GM21447 (cell line): ENCODE data around the gene BAZ2B.

Source experiments
- ATAC-seq: cut with Tn5 transposase; IDR thresholded peaks from one replicate; pipeline ENCODE4 v1.9.1; 2021; ENCODE audit not compliant: unreplicated experiment

The BAZ2B gene

DNA sequence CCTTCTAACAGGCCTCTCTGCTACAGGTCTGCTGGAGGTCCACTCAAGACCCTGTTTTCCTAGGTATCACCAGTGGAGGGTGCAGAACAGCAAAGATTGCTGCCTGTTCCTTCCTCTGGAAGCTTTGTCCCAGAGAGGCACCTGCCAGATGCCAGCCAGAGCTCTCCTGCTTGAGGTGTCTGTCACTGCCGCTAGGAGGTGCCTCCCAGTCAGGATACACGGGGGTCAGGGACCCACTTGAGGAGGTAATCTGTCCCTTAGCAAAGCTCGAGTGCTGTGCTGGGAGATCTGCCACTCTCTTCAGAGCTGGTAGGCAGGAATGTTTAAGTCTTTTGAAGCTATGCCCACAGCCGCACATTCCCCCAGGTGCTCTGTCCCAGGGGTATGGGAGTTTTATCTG is 140.6 kb downstream of the BAZ2B start:
- no peak for ATAC-seq

DNA sequence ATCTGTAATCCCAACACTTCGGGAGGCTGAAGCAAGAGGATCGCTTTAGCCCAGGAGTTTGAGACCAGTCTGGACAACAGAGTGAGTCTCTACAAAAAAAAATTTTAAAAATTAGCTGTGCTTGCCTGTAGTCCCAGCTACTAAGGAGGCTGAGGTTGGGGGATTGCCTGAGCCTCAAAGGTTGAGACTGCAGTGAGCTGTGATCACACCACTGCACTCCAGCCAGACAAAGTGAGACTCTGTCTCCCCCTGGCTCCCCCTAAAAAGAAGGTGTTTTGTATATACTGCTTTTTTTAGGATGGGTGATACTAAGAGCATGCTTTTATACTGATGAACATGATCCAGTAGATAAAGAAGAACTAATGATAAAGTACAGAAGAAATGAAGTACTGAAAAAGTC is 145.0 kb downstream of the BAZ2B start:
- ATAC-seq: no peak

DNA sequence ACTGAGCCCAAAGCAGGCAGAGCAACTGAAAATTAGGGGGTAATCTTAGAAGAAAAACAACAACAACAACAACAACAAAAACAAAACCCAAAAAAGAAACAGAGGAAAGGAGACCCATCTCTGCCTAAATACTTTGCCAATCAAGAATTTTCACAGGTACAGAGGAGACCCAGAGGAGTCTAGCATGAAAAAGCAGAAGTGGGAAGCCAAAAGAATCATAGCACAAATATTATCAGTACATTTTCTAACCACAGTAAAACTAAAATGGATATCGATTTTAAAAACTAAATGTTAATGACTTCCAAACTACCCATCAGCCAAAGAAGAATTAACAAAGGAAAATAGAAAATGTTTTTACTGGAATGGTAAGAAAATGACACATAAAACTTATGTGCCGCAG is 148.1 kb downstream of the BAZ2B start:
- ATAC-seq: no peak

DNA sequence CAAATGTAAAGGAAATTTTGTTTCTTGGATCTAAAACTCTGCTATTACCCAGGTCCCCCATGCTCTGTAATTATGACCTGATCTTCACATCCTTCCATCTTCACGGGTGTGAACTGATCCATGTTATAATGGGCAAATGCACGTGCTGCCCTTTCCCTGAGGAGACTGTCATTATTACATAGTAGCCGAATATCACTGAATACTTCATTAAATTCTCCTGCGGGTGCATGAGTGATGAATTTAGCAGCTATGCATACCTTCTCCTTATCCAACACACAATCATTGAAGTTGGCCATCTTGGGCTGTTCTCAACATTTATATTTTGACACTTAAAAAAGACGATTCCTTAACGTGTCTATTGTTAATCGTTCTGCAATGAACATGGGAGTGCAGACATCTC is 153.4 kb downstream of the BAZ2B start:
- ATAC-seq: no peak

DNA sequence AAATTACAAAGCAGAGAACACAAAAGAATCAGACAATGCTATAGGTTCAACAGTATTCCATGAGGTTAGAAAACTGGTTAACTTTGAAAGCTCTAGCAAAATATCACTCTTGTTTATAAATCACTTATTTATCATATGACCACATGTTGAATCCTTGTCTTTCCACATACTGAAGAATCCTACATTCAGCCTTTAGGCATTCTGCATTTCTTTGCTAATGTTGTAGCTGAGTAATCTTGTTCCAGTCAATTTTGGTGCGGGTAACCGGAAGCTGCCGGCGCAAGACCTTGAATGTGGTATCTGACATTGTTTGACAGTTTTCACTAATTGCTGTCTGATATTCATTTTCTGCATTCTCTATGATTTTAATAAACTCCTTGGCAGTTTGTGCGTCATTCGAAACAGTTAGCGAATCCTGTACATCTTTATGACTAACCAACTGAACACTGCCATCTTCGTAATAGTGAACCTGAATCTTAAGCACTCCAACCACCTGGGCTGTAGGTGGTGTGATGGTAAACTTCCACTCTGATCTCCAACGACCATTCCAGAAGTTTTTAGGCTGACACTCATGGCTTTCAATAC is 154.1 kb downstream of the BAZ2B start:
- no peak for ATAC-seq

DNA sequence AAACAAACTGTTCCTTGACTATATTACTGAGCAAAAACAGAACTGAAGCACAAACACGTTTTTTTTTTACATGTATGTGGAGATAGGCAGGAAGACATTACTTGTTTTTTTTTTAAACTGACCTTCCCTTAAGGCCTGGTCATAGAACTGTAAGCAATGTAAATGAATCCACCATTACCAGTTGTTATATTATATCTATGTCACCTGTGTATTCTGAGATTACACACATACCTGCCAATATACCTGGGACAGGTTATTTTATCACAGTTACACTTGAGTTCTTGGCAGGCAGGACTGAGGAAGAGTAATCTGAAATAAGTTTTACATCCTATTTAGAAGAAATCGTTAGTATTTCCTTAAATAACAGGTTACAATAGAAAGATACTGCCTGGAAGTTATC is 155.3 kb downstream of the BAZ2B start:
- no peak for ATAC-seq

DNA sequence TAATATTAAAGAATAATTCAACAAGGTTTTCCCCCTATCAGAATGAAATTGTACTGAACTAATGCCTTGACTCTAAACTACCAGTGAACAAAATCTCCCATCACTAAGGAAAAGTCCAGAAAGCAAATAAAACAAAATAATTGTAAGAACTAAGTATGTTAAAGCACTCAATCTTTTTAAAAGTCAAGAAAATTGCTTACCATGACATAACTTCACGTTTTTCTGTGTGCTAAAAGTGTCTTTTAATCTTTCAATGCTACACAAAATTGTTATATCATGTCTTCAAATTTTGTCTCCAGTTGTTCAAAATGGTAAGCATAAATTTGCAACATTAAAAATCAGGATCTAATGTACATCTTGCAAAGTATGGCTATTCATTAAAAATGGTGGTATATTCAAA is 156.1 kb downstream of the BAZ2B start:
- no peak for ATAC-seq

DNA sequence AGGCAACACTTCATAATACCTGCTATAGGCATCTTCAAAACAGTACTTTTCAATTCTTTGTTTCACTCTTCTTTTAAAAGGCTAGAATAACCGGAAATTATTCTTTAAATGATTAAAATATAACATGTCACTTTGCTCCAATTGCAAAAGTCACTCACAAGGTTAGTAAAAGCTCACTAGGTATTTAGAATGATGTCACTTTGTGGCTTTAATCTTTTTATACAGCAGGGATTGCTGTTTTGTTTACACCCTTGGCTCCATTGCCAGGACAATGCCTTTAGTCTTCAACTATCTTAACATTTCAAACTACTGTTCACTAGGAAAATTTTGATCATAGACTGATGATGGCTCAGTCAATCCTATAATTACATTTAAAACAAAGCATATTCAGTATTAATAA is 157.1 kb downstream of the BAZ2B start:
- no peak for ATAC-seq

DNA sequence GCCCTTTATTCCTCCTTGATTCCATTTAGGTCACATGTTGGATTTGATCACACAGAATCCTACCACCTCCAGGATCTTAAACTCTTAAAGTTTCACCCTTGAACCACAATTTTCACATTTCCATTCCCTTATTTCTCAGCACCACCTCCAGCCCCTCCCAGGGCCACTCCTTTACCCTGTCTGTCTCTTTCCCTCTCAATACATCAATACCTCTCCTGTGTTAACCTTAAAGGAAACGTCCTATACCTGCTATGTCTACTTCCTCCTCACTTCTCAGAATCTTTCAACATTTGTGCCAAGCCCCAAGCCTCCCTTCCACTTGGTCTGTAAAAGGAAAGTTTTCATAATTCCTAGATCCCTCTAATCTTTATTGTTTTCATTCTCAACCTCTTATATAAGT is 158.8 kb downstream of the BAZ2B start:
- no peak for ATAC-seq

DNA sequence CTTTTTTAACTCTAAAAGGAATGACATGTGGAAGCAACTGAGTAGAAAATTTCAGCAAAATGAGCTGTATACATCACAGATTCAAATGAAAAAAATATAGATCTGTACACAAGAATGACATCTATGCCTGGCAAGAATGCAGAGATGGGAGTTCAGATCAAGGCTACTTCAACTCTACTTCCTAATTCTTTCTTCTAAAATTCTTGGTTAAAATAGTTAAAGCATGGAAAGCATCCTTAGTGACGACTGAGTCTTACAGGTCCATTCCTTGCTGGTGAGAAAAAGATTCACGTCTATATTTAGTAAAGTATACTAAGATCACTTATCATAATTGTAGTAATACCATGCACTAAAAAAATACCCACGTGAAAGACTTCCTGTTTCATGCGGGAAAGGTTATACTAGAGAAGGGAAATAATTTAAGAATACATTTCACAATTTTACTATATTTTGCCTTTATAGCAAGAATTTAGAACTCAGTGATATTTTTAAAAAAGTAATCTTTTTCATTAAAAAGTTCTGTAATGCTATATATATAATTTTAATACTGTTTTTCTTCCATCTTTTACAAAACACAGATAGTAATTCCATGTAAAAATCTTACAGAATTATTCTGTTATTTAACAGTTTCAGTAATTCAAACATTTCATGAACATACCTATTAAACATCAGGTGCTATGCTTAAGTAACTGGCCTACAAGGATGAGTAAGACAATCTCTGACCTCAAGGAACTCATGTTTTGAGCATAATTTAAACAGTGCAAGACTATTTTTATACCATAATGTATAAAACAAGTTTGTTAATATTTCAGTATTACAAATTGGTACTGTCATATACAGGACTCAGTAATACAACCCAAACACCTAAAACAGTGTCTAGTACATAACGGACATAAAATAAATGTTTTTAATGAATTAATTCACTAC is 159.6 kb downstream of the BAZ2B start:
- ATAC-seq: no peak

DNA sequence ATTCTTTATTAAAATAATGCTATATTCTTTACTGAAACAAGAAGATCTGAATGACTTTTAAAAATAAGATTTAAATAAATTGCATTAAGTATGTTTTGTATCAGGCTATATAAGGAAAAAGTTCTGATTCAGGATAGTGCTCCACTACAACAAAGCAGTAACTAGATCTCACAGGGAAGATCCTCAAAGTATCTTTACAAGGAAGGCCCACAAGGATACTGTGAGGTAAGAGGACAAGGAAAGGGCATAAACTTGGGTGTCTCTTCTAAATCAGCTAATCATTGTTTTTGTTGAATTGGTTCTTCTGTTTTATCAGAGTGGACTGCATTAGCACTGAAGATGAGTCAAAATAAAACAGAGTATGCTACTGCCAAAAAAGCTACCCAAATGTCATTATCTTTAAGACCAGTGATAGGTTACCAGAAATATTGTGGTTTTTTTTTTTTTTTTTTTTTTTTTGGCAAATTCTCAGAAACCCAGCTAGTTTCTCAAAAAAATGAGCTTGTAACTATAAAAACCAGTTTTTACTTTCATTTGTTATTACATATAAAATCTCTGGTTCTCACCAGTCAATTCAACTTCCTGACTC is 160.9 kb downstream of the BAZ2B start:
- no peak for ATAC-seq

DNA sequence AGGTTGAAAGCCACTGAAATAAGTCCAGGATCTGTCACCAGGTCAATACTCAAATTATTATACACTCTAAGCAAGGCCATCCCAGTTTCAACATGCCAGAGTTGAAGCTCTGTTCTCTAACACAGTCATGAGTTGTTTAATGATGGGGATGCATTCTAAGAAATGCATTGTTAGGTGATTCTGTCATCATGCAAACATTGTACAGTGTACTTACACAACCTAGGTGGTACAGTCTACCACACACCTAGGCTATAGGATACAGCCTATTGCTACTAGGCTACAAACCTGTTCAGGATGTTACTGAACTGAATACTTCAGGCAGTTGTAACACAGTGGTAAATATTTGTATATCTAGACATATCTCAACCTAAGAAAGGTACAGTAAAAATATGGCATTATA is 162.2 kb downstream of the BAZ2B start:
- no peak for ATAC-seq

DNA sequence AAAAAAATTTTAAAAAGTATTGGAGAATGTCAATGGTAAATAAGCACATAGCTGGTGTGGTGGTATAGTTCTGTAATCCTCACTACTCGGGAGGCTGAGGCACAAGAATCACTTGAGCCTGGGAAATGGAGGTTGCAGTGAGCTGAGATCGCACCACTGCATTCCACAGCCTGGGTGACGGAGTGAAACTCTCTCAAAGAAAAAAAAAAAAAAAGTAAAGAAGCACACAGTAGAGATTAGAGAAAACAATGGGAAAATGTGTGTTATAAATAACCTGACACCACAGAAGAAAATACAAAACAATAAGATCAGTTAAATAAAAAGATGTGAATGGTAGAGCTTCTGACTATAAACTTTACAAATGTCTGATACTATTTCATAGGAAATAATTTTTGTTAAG is 166.2 kb downstream of the BAZ2B start:
- no peak for ATAC-seq

DNA sequence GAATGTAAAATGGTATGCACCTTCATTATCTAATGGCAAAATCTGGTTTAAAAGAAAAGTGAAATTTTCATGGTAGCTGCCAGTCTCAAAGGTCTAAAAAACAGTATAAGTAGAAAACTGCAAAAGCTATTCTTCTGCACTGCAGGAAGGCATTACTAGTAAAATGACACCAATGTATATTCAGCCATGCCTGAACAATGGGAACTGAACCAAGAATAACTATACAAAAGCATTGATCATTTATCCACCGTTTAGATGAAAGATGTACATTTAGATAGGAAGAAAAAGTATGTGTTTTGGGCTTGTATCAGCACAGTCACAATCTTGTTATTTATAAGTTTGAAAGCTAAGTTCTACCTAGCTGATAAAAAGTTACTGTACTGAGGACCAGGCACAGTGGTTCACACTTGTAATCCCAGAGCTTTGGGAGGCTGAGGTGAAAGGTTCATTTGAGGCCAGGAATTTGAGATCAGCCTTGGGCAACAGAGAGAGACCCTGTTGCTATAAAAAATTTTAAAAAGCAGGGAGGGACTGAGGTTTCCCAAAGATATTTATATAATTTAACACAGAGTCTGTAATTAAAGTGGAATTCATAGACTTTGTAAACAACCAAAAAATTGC is 166.7 kb downstream of the BAZ2B start:
- no peak for ATAC-seq

DNA sequence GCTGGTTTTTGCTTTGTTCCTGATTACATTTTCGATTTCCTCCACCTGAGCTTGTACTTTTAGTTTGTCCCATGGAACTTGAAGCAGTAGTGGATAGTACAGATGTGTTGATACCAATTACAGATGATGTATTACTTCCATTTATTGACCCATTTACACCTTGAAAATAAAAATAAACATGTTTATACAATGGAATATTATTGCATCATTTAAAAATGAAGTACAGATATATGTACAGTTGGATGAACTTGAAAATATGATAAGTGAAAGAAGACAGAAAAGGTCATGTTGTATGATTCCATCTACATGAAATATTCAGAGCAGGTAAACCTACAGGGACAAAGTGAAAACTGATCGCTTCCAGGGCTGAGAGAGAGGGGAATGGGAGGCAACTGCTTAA is 169.5 kb downstream of the BAZ2B start:
- no peak for ATAC-seq

DNA sequence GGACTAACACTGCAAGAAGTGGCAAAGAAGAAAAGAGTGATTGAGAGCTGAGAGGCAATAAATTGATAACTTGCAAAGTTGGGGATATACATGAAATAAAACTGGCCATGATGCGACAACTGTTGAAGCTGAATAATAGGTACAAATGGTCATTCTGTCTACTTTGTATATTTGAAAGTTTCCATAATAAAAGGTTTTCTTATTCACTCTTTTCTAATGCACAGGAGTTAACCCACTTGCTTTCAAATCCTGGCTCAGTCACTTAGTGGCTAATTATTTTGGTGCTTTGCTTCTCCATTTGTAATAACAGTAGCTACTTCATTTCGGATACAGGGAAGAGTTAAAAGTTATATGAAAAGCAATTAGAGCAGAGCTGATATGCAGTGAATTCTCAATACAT is 170.1 kb downstream of the BAZ2B start:
- no peak for ATAC-seq

DNA sequence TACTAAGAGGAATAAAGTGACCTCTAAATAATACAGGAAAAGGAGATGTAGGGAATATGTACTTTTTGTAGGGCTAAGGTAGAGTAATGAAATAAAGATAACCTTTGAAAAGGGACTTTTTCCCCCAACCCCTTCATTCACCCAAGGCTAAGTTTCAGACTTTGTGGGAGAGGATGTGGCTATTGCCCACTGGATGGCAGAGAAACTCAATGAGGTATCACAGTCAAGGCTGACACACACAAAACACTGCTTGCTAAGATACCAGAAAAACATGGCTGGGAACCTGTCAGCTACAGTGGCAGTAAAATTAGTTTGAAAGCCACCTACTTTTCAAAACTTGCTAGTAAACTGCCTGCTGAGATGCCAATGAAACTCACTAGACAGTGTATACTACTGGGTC is 171.0 kb downstream of the BAZ2B start:
- ATAC-seq: no peak

DNA sequence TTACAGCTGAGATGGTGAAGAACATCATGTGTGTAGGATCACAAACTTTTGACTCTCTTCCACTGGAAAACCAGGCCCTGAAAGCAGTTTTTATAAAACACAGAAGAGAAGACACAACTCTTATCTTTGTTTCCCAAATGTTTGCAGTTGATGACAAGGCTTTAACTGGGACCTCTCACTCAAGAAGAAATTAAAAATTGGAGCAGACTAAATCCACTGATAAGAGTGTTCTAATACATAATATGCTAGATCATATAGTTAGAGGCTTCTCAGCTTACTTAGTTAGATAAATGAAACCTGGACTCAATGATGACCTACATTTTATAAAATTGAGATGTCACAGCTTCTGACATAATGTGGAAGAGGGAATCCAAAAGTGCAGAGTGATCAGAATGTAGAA is 171.6 kb downstream of the BAZ2B start:
- ATAC-seq: no peak

DNA sequence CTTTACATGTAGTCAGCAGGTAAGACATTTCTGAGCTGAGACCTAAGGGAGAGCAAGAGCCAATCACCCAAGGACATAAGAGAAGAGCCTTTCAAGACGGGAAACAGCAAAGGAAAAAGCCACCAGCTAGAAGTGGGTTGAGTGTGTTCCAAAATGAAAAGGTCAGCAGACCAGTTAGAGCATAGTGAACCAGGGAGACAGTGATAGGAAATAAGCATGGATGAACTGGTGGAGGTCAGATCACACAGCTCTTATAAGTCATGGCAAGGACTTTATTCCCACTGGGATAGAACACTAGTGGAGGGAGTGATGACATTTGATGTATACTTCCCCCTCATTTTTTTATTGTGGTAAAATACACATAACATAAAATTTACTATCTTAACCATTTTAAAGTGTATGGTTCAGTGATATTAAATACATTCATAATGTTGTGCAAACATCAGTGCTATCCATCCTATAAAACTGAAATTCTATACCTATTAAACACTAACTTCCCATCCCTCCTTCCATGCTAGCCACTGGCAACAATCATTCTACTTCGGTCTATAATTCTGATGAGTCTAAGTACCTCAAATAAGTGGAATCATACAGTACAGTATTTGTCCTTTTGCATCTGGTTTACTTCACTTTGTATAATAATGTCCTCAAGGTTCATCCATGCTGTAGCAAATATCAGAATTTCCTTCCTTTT is 174.0 kb downstream of the BAZ2B start:
- ATAC-seq: no peak

DNA sequence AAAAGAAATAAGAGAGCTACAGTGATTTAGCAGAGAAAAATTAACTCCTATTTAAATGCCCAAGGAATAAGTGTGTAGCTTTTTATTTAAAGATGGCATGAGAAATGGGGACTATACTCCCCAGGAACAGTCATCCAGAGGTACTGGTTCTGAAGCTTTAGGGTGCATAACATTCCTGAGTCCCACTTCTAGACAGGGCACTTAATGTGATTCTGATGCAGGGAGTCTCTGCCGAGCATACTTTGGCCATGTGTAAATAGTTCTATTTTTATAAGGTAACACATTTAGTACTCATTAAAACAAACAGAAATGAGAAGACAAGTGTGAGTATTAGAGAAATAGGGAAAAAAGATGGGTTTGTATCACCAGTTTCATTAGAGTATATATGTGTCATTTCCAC is 175.2 kb downstream of the BAZ2B start:
- ATAC-seq: no peak

DNA sequence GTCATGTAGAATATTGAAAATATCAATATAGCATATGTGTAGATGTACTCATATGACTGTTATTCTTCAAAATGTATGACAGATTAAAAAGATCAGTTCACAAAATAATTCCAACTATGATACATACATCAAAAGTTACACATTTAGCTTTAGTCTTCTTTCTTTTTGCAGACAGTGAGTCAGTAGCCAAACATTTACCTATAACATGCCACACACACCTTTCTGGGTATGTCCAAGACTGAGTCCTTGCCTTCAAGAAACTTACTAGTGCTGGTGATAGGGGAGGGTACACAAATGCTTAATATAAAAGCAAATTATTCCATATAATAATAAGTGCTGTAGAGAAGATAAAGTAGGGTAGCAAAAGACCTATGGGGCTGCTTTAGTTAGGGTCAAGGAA is 176.9 kb downstream of the BAZ2B start:
- no peak for ATAC-seq
